ENCODE data around the gene HOXC12.
A peak's percentile ranks its signal among the peaks of the same experiment; 100 is the strongest.

HOXC12 gene

GRCh38 chr12:54000116-54001114, 45.7 kb downstream of the HOXC12 start, which contains the start of gene HOXC9:
Gene HOXC9 (plus strand): TSS chr12:54000161. CDS start chr12:54000189, 28 bp downstream.
- H3K27me3 Mint-ChIP-seq (ENCODE audit: low read depth) = peaks cover 39% of the 10 kb centered on the region
- no peak for TF ChIP-seq CTCF (IDR thresholded peaks at IDR 0.05; ENCODE audit: unreplicated experiment in 3 of 3)
- no peaks in the 10 kb centered on the region for H3K9me3 Mint-ChIP-seq
- peak within 1 kb of the TSS; percentile 95 to 100 (median 100) for H3K27ac Mint-ChIP-seq
- H3K36me3 Mint-ChIP-seq (ENCODE audit: low read depth) = peaks cover 24% of the 10 kb centered on the region
- peaks cover 64% of the 10 kb centered on the region for H3K4me1 Mint-ChIP-seq
- peak within 1 kb of the TSS; percentile 95 to 99 (median 96) for H3K4me3 Mint-ChIP-seq

GRCh38 chr12:54001283-54002187, 46.8 kb downstream of the HOXC12 start:
- H3K4me1 Mint-ChIP-seq = peaks cover 72% of the 10 kb centered on the region
- TF ChIP-seq CTCF (IDR thresholded peaks at IDR 0.05; ENCODE audit: unreplicated experiment in 3 of 3) = no peak
- peak overlapping the region; percentile 95 to 99 (median 96) for H3K4me3 Mint-ChIP-seq
- H3K27ac Mint-ChIP-seq = peak overlapping the region; percentile 95 to 100 (median 100)
- H3K9me3 Mint-ChIP-seq = no peaks in the 10 kb centered on the region
- peaks cover 49% of the 10 kb centered on the region for H3K27me3 Mint-ChIP-seq (ENCODE audit: low read depth)
- H3K36me3 Mint-ChIP-seq (ENCODE audit: low read depth) = peaks cover 28% of the 10 kb centered on the region

- no peak for TF ChIP-seq CTCF (IDR thresholded peaks at IDR 0.05; ENCODE audit: unreplicated experiment in 3 of 3)
- peaks cover 75% of the 10 kb centered on the region for H3K4me1 Mint-ChIP-seq
- no peaks in the 10 kb centered on the region for H3K9me3 Mint-ChIP-seq
- H3K4me3 Mint-ChIP-seq = peak overlapping the region; percentile 95 to 99 (median 96)
- peaks cover 28% of the 10 kb centered on the region for H3K36me3 Mint-ChIP-seq (ENCODE audit: low read depth)
- peaks cover 46% of the 10 kb centered on the region for H3K27me3 Mint-ChIP-seq (ENCODE audit: low read depth)
- peak overlapping the region; percentile 95 to 100 (median 100) for H3K27ac Mint-ChIP-seq
Measured at GRCh38 chr12:54002278-54002914, 47.7 kb downstream of the HOXC12 start.

GRCh38 chr12:54002915-54003389, 48.2 kb downstream of the HOXC12 start:
- Mint-ChIP-seq H3K4me3 (peak overlapping the region; percentile 95 to 99 (median 96)), H3K27me3 (ENCODE audit: low read depth) (peaks cover 41% of the 10 kb centered on the region), H3K9me3 (no peaks in the 10 kb centered on the region), H3K4me1 (peaks cover 74% of the 10 kb centered on the region), H3K27ac (peak overlapping the region; percentile 95 to 100 (median 100)), H3K36me3 (ENCODE audit: low read depth) (peaks cover 28% of the 10 kb centered on the region)
- no peak for TF ChIP-seq CTCF (IDR thresholded peaks at IDR 0.05; ENCODE audit: unreplicated experiment in 3 of 3)

GRCh38 chr12:54003625-54004024, 48.9 kb downstream of the HOXC12 start:
- Mint-ChIP-seq H3K4me1 (peaks cover 70% of the 10 kb centered on the region), H3K27ac (peak overlapping the region; percentile 95 to 100 (median 100)), H3K27me3 (ENCODE audit: low read depth) (peaks cover 40% of the 10 kb centered on the region), H3K36me3 (ENCODE audit: low read depth) (peaks cover 28% of the 10 kb centered on the region), H3K4me3 (peak overlapping the region; percentile 95 to 99 (median 96)), H3K9me3 (no peaks in the 10 kb centered on the region)
- TF ChIP-seq CTCF (IDR thresholded peaks at IDR 0.05; ENCODE audit: unreplicated experiment in 3 of 3) = no peak
